ENCODE results near the gene OTOG.

Gene OTOG

DNA sequence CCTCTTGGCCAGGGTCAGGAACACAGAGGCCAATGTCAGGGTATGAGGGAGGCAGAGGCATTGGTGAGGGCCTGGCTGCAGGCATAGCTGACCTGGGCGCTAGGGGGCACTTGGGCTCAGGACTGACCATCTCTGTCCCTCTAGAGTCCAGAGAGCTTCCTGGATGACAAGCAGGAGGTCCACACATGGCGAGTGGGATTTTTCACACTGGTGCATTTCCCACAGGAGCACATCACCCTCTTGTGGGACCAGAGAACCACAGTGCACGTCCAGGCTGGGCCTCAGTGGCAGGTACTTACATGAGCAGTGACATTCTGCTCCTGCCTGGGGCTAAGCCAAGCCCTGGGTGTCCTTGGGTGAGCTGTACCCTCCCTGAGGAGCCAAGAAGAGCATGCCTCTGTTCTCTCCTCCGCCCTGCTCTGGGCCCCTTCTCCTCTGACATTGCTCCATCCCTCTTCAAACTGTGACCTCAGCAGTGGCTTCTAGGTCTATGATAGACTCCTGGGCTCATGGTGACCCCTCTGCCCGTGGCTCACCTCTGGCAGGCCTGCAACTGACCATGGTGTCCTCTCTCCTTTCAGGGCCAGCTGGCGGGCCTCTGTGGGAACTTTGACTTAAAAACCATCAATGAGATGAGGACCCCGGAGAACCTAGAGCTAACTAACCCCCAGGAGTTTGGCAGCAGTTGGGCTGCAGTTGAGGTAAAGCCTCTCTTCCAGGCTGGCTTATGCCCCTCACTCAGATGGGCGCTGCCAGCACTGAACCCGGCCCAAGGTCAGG is 46.6 kb downstream of the OTOG start:
- DNase-seq (ENCODE audit: insufficient read length, low spot score) (no peak), FAIRE-seq (no peak)

DNA sequence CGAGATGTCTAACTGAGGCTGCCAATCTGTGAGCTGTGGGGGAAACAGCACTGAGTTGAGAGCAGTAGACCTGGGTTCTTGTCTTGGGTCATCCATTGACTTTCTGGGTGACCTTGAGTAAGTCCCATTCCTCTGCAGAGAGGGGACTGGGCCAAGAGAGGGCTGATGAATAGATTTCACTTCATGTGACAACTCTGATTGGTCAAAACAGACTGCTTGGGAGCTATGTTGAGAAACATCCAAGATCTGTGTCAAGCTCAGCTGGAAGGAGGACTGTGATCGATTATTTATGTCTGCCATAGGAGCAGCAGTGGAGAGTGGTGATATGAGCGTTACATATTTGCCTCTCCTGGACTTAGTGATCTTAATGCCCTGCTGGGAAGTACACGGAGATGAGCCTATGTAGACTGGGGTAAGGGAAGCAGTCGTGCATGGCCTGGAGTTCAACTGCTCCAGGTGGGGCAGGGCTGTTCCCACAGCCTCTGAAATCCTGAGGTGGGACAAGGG is 47.7 kb downstream of the OTOG start:
- DNase-seq (ENCODE audit: insufficient read length, low spot score) (no peak), FAIRE-seq (no peak)
- TF ChIP-seq, protein P1, sequence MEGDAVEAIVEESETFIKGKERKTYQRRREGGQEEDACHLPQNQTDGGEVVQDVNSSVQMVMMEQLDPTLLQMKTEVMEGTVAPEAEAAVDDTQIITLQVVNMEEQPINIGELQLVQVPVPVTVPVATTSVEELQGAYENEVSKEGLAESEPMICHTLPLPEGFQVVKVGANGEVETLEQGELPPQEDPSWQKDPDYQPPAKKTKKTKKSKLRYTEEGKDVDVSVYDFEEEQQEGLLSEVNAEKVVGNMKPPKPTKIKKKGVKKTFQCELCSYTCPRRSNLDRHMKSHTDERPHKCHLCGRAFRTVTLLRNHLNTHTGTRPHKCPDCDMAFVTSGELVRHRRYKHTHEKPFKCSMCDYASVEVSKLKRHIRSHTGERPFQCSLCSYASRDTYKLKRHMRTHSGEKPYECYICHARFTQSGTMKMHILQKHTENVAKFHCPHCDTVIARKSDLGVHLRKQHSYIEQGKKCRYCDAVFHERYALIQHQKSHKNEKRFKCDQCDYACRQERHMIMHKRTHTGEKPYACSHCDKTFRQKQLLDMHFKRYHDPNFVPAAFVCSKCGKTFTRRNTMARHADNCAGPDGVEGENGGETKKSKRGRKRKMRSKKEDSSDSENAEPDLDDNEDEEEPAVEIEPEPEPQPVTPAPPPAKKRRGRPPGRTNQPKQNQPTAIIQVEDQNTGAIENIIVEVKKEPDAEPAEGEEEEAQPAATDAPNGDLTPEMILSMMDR (IDR thresholded peaks at IDR 0.05; ENCODE audit: insufficient read depth, missing control alignments), result no peak

More for the DNA sequence above, 46.6 kb downstream of the OTOG start:
- TF ChIP-seq, protein P1 (IDR thresholded peaks at IDR 0.05; ENCODE audit: insufficient read depth, missing control alignments), result no peak

DNA sequence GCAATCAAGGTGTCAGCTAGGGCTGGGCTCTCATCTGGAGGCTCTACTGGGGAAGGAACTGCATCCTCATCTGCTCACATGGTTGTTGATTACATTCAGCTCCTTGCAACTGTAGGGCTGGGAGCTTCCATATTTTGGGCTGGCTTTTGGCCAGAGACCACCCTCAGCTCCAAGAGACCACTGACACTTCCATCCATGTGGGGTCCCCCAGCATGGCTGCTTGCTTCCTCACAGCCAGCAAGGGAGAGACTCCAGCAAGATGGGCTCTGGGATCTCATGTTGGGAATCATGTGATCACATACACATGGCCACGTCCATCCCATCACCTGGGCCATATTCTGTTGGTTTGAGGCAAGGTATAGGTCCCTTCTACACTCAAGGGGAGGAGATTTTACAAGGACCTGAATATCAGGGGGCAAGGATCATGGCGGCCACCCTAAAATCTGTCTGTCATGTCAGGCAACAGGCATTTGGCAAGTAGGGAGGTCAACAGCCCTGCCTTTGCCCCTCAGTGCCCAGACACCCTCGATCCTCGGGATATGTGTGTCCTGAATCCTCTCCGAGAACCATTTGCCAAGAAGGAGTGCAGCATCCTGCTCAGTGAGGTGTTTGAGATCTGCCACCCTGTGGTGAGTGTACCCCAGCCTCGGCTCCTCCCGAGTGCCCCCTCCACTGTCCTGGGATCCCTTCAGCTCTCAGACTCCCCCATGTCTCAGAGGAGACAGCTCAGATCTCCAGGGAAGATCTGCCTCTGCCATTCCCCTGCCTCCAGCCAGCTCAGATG is 48.7 kb downstream of the OTOG start:
- FAIRE-seq, result no peak

DNA sequence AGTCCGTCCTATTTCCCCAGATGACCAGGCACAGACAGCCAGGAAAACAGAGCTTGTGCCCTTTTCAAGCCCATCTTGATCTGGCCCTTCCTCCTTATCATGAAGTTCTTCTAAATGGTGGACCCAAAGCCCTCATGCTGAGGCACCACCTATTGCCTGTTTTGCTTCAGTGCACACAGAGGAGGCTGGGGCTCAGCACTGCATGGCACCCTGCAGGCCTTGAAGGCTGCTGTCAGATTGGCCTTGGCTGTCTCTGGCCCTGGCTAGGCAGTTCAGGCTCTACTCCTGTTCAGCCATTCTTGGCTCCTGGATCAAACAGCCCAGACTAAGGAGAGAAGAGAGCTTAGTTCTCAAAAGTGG is 49.2 kb downstream of the OTOG start:
- DNase-seq (ENCODE audit: insufficient read length, low spot score) (no peak), FAIRE-seq (no peak)
- TF ChIP-seq, protein P1 (IDR thresholded peaks at IDR 0.05; ENCODE audit: insufficient read depth, missing control alignments), result no peak

More for the DNA sequence above, 48.7 kb downstream of the OTOG start:
- TF ChIP-seq, protein P1 (IDR thresholded peaks at IDR 0.05; ENCODE audit: insufficient read depth, missing control alignments), result no peak
- no peak for DNase-seq (ENCODE audit: insufficient read length, low spot score)

DNA sequence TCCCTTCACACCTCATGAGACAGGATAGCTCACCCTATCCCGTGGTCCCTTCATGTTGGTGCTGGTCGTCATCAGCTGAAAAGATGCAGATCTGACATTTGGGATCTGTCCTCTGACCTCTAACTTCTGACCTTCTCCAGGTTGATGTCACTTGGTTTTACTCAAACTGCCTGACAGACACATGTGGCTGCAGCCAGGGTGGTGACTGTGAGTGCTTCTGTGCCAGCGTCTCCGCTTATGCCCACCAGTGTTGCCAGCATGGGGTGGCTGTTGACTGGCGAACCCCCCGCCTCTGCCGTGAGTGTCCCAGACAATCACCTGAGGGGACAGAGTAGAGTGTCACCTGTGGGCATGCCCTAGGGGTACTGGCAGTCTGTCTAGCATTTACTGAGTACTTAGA is 49.7 kb downstream of the OTOG start:
- DNase-seq (ENCODE audit: insufficient read length, low spot score), result no peak
- no peak for FAIRE-seq
- TF ChIP-seq, protein P1 (IDR thresholded peaks at IDR 0.05; ENCODE audit: insufficient read depth, missing control alignments), result no peak

DNA sequence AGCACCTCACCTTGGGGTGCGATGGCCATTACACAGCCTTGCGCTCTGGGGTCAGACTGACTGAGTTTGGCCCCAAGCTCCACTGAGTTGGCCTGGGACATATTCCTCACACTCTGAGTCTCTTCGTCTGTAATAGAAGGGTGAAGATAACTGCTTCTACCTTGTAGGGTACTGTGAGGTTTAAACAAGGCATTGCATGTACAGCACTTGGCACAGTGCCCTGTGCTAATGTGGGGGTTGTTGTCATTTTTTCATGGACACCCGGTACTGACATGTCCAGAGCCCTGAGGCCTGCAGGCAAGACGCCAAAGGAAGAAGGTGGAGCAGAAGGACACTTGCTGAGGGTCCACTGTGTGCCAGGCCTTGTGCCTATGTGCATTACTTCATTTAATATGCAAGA is 50.7 kb downstream of the OTOG start:
- FAIRE-seq (no peak), DNase-seq (ENCODE audit: insufficient read length, low spot score) (no peak)
- TF ChIP-seq, protein P1 (IDR thresholded peaks at IDR 0.05; ENCODE audit: insufficient read depth, missing control alignments), result no peak

Data from D721Med (cell line).